GM21367 (cell line): ENCODE measurements around the gene PIEZO2.
A peak's percentile ranks its signal among the peaks of the same experiment; 100 is the strongest.

ENCODE experiments used
- ATAC-seq: cut with Tn5 transposase; IDR thresholded peaks from one replicate; pipeline ENCODE4 v1.9.1; 2021; ENCODE audit not compliant: unreplicated experiment

Gene PIEZO2

DNA sequence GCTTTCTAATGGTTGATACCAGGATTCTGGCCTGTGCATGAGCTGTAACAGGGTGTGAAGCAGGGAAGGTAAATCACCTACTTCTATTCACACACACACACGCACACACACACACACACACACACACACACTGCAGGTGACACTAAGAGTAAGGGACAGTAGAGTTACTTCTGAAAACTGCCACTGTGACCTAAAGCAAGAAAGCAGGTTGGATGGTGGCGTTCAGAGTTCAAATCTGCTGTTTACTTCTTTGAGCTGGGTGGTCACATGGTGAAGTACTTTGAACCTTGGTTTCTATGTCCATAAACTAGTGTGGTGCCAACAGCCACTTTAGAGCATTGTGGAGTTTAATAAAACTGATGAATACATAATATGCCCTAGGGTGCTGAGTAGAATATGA is 248.0 kb downstream of the PIEZO2 start:
- ATAC-seq = no peak

DNA sequence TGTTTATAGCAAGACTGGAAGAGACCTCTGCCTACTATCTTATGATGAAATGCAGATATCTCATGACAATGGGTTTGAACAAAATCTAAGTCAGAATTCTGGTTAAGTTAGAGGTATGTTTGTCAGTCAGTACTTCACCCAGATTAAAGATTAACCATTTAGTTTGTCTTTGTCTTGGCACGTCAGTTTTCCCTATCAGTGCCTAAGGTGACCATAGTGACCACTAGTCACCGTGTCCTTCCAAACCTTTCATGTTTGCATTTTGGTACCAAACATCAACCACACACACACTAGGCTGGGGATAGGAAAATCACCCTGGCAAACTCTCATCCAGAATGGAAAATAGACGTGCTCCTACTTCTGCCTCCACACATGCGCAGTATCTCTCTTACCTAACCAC is 248.9 kb downstream of the PIEZO2 start:
- ATAC-seq = no peak

DNA sequence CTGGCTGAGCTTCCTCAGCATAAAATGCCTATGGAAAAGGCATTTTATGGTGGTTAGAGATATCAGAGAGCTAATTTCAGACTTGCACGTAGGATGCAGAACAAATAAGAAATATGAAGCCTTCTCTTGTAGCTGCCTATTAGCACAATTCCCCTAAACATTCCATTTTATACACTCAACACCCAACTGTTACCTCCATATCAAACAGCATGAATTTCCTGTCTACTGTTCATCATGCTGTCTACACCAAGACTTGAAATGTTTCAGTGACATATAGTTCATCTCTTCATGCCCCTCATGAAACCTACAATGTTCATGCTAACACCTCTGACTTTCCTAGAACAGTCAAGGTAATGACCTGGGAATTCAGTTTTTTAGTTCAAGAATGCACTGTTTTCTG is 249.9 kb downstream of the PIEZO2 start:
- no peak for ATAC-seq

- ATAC-seq = no peak
Observed at GRCh38 chr18:10898417-10898974, 250.9 kb downstream of the PIEZO2 start.

- no peak for ATAC-seq
Observed at GRCh38 chr18:10896851-10897250, 252.5 kb downstream of the PIEZO2 start.

GRCh38 chr18:10895976-10896375 is 253.4 kb downstream of the PIEZO2 start:
- no peak for ATAC-seq

DNA sequence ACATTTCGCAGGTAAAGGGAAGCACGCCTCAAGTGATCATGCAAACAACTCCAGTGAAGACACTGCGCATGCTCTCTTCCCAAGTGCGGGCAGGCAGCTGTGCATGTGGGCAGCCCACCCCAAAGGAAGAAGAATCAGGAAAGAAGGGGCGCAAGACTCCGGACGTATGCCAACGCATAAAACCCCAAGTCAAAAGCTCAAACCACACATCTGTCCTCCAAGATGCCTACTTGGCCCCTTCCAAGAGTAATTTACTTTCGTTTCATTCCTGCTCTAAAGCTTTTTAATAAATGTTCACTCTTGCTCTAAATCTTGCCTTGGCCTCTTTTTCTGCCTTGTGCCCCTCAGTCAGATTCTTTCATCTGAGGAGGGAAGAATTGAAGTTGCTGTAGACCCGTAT is 254.9 kb downstream of the PIEZO2 start:
- no peak for ATAC-seq

DNA sequence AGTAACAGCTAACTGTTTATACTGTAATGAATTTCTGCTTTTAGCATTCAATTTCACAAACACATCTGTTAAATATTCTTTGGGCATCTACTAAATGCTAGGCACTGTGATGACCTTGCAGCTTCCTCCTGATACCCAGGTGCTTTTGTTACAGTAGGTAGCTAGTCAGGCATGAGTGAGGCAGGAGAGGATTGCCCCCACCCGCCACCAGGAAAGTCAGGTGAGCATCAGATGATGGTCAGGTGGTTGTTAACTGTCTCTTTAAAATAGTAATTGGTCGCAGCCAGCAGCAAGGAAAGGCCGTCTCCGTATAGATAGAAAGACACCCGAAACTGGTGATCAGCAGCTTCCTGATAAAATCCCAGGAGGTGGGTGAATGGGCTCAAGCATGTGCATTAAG is 255.6 kb downstream of the PIEZO2 start:
- no peak for ATAC-seq

DNA sequence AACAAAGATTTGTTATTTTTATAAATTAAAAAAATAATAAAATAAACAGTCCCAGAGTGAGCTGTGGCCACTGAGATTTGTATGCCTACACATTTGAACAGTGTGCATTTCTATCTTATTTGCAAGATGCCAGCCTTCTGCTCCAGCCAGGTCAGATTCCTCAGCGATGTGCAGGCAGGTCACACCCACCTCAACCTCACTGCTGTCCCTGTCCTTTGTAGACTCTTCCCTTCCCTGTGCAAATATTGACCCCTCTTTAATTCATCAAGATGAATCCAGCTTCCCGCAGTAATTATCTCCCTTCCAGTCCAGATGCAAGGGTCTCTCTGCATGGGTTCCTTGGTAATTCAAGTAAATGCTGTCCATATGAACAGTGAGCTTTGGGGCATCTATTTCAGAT is 256.2 kb downstream of the PIEZO2 start:
- no peak for ATAC-seq

DNA sequence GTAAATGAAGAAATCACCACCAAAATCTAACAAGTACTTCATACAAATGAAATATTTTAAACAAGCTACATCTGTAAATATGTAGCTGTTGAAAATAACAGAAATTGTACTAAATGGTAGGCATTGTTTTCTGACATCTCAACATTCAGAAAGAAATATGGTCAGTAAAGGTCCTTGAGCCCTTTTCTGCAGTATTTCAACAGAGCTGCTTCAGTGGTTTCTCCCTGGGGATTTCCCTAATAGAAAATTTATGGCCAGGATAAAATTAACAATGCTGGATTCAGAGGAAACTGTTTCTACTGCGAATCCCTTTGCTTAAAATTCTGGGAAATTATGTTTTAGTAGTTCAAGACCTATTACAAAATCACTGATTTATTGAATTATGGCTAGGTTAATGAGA is 256.6 kb downstream of the PIEZO2 start:
- no peak for ATAC-seq

GRCh38 chr18:10890022-10890421 is 259.3 kb downstream of the PIEZO2 start:
- ATAC-seq = no peak

- ATAC-seq = peak; percentile 84
Observed at GRCh38 chr18:10878703-10879102, 270.7 kb downstream of the PIEZO2 start.

GRCh38 chr18:10877987-10878386 is 271.4 kb downstream of the PIEZO2 start:
- ATAC-seq = no peak

DNA sequence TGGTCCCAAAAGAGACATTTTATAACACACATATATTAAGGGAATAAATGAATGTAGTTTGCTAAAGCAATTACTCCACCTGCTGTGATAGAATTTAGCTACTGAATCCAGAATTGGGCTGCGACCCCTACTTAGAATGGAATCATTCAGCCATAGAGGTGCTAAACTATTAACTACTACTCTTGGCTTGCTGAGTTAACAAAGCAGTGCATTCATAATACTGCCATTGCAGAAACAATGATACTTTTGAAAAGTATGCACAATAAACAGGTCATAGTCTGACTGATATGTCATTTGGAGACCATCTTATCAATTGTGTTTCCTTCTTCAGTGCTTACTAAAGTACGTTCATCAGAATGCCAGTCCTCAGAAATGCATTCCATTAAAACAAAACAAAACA is 273.6 kb downstream of the PIEZO2 start:
- ATAC-seq = no peak

- ATAC-seq = no peak
Observed at GRCh38 chr18:10872304-10872703, 277.1 kb downstream of the PIEZO2 start.

- ATAC-seq = no peak
Observed at GRCh38 chr18:10864722-10865121, 284.6 kb downstream of the PIEZO2 start.

- ATAC-seq = no peak
Observed at GRCh38 chr18:10863026-10863425, 286.3 kb downstream of the PIEZO2 start.

- ATAC-seq = no peak
Observed at GRCh38 chr18:10860928-10861327, 288.4 kb downstream of the PIEZO2 start.

DNA sequence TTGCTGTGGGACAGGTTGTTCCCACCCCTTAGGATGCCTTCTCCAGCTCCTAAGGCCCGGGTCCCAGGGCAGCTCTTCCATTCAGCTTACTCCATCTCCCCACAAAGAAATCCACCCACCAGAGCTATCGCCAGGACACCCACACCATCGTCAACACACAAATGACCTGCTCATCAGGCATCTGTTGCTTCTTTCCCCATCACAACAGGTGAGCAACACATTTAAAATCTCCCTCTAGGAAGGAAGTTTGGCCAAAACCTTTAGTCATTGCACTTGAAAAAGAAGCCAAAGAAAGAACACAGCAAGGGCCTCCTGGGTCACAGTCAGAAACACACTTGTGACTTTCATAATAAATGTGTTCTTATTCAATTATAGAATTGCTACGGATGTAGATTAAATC is 289.0 kb downstream of the PIEZO2 start:
- ATAC-seq = no peak

- no peak for ATAC-seq
Observed at GRCh38 chr18:10858477-10858876, 290.9 kb downstream of the PIEZO2 start.

DNA sequence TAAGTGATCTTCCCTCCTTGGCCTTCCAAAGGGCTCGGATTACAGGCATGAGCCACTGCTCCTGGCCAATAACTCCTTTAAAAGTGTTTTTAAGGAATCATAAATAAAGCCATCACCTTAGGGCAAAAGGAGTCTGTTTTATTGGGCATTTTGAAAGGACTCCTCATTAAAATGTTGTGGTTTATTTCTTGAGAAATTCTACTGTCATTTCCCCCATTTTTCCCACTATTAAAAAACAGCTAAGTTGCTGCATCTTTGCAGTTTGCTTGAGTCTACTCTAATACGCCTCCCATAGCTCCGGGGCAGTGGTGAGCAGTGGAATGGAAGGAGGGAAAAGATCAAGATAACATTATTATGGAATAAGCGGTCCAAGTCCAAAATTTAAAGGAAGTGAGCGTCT is 293.2 kb downstream of the PIEZO2 start:
- no peak for ATAC-seq

GRCh38 chr18:10852385-10853303 is 296.7 kb downstream of the PIEZO2 start:
- no peak for ATAC-seq
